GM21360 (cell line): ENCODE measurements around the gene BCL3.
A peak's percentile ranks its signal among the peaks of the same experiment; 100 is the strongest.
"Not testable (repeated sequence)": the region's sequence is repeated elsewhere in the genome, so short reads cannot be mapped to it uniquely, and the experiment has no call there.

Experiments
- ATAC-seq: cut with Tn5 transposase; IDR thresholded peaks from one replicate; pipeline ENCODE4 v1.9.1; 2021; ENCODE audit warnings: mild to moderate bottlenecking, moderate library complexity; ENCODE audit not compliant: unreplicated experiment

The BCL3 gene

GRCh38 chr19:44757057-44757734 is 8.7 kb downstream of the BCL3 start:
- no peak for ATAC-seq

- ATAC-seq = no peak
These were observed 9.4 kb downstream of the BCL3 start for GRCh38 chr19:44757735-44758505.

- ATAC-seq = no peak
These were observed 10.1 kb downstream of the BCL3 start for GRCh38 chr19:44758596-44758995.

GRCh38 chr19:44759083-44759804 is 10.7 kb downstream of the BCL3 start:
- no peak for ATAC-seq

GRCh38 chr19:44762038-44762437 is 13.5 kb downstream of the BCL3 start:
- ATAC-seq = no peak

- ATAC-seq = no peak
These were observed 16.8 kb downstream of the BCL3 start for GRCh38 chr19:44765033-44765948.

- ATAC-seq = no peak
These were observed 17.4 kb downstream of the BCL3 start for GRCh38 chr19:44765949-44766335.

GRCh38 chr19:44767295-44768180 is 19.0 kb downstream of the BCL3 start:
- no peak for ATAC-seq

GRCh38 chr19:44770550-44771257 is 22.2 kb downstream of the BCL3 start:
- ATAC-seq = peak; percentile 97

- not testable (repeated sequence) for ATAC-seq
These were observed 23.6 kb downstream of the BCL3 start for GRCh38 chr19:44772144-44772543.

- no peak for ATAC-seq
These were observed 24.5 kb downstream of the BCL3 start for GRCh38 chr19:44772959-44773358.

- no peak for ATAC-seq
These were observed 27.2 kb downstream of the BCL3 start for GRCh38 chr19:44775676-44776240.

- ATAC-seq = no peak
These were observed 28.0 kb downstream of the BCL3 start for GRCh38 chr19:44776402-44777096.

- ATAC-seq = no peak
These were observed 29.3 kb downstream of the BCL3 start, which contains the start of gene CBLC for GRCh38 chr19:44777715-44778347. Gene CBLC, plus strand, starts transcription at chr19:44777890. Its CDS starts 42 bp downstream, at chr19:44777932.

GRCh38 chr19:44779150-44779549 is 30.6 kb downstream of the BCL3 start:
- ATAC-seq = no peak

GRCh38 chr19:44781694-44782093 is 33.2 kb downstream of the BCL3 start:
- not testable (repeated sequence) for ATAC-seq

- ATAC-seq = no peak
These were observed 34.2 kb downstream of the BCL3 start for GRCh38 chr19:44782729-44783128.

- ATAC-seq = no peak
These were observed 35.0 kb downstream of the BCL3 start for GRCh38 chr19:44783545-44783944.
